ENCODE data around the gene GIGYF2. TPM values are rescaled to one million over a fixed set of nuclear protein-coding genes. Genes with fewer than 3 reads are reported as not detected.

GIGYF2 gene
- total and polyA plus RNA-seq, 2 of the 13 experiments (the other 11 are each of a cell fraction or from before 2014, with no cell fraction given) = 44.9 to 73.5 TPM

GRCh38 chr2:232879618-232880494 is 182.7 kb downstream of the GIGYF2 start (continued):
- TF ChIP-seq, protein P1, sequence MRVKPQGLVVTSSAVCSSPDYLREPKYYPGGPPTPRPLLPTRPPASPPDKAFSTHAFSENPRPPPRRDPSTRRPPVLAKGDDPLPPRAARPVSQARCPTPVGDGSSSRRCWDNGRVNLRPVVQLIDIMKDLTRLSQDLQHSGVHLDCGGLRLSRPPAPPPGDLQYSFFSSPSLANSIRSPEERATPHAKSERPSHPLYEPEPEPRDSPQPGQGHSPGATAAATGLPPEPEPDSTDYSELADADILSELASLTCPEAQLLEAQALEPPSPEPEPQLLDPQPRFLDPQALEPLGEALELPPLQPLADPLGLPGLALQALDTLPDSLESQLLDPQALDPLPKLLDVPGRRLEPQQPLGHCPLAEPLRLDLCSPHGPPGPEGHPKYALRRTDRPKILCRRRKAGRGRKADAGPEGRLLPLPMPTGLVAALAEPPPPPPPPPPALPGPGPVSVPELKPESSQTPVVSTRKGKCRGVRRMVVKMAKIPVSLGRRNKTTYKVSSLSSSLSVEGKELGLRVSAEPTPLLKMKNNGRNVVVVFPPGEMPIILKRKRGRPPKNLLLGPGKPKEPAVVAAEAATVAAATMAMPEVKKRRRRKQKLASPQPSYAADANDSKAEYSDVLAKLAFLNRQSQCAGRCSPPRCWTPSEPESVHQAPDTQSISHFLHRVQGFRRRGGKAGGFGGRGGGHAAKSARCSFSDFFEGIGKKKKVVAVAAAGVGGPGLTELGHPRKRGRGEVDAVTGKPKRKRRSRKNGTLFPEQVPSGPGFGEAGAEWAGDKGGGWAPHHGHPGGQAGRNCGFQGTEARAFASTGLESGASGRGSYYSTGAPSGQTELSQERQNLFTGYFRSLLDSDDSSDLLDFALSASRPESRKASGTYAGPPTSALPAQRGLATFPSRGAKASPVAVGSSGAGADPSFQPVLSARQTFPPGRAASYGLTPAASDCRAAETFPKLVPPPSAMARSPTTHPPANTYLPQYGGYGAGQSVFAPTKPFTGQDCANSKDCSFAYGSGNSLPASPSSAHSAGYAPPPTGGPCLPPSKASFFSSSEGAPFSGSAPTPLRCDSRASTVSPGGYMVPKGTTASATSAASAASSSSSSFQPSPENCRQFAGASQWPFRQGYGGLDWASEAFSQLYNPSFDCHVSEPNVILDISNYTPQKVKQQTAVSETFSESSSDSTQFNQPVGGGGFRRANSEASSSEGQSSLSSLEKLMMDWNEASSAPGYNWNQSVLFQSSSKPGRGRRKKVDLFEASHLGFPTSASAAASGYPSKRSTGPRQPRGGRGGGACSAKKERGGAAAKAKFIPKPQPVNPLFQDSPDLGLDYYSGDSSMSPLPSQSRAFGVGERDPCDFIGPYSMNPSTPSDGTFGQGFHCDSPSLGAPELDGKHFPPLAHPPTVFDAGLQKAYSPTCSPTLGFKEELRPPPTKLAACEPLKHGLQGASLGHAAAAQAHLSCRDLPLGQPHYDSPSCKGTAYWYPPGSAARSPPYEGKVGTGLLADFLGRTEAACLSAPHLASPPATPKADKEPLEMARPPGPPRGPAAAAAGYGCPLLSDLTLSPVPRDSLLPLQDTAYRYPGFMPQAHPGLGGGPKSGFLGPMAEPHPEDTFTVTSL (CRISPR knock-in tag; IDR thresholded peaks at IDR 0.05; ENCODE audit: borderline replicate concordance) = no peak
- TF ChIP-seq NFATC3 (CRISPR knock-in tag; IDR thresholded peaks at IDR 0.05) = no peak
- TF ChIP-seq SMARCE1 (IDR thresholded peaks at IDR 0.05; ENCODE audit: borderline replicate concordance) = no peak
- TF ChIP-seq ZNF629 (CRISPR knock-in tag; conservative IDR thresholded peaks at IDR 0.05) = no peak
- no peak for TF ChIP-seq SP5 (CRISPR knock-in tag; IDR thresholded peaks at IDR 0.05; ENCODE audit: borderline replicate concordance, low read depth)
- no peak for TF ChIP-seq ZNF292 (CRISPR knock-in tag; IDR thresholded peaks at IDR 0.05; ENCODE audit: borderline replicate concordance, low read depth)
- TF ChIP-seq MAX (IDR thresholded peaks at IDR 0.05) = 0 out of 2 replicates have a peak, but pooled peaks have one; percentile 22
- peak; percentile 19 for TF ChIP-seq TAF15 (IDR thresholded peaks at IDR 0.05; ENCODE audit: low read depth, low read length, poor library complexity, severe bottlenecking)
- TF ChIP-seq HHEX (CRISPR knock-in tag; IDR thresholded peaks at IDR 0.05) = no peak
- TF ChIP-seq, protein P2, sequence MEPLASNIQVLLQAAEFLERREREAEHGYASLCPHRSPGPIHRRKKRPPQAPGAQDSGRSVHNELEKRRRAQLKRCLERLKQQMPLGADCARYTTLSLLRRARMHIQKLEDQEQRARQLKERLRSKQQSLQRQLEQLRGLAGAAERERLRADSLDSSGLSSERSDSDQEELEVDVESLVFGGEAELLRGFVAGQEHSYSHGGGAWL (CRISPR knock-in tag; IDR thresholded peaks at IDR 0.05) = no peak
- TF ChIP-seq MTA3 (CRISPR knock-in tag; IDR thresholded peaks at IDR 0.05) = no peak
- 0 out of 2 replicates have a peak, but pooled peaks have one; percentile 20 for TF ChIP-seq REPIN1 (CRISPR knock-in tag; IDR thresholded peaks at IDR 0.05; ENCODE audit: borderline replicate concordance, low read depth)
